GM12878 (cell line): ENCODE data around the gene APBA1. TPM values are rescaled to one million over a fixed set of nuclear protein-coding genes. Genes with fewer than 3 reads are reported as not detected.
"Not testable (repeated sequence)": the region's sequence is repeated elsewhere in the genome, so short reads cannot be mapped to it uniquely, and the experiment has no call there.

Experiments
- ATAC-seq: fragments of 200-7000 bp; cut with Tn5 transposase; 3 replicates; pipeline ENCODE4 v1.9.1; 2020; ENCODE audit warnings: mild to moderate bottlenecking, moderate library complexity
- BruUV-seq: library from RNA; stranded (reverse); fragments of 400-500 nt; replicated peaks from 2 replicates; lab custom pipeline; 2021; lab: Mats Ljungman, UMichigan
- CTCF ChIA-PET: fragments of 300-600 bp; sonication (Branson Sonifier 250); formaldehyde crosslinking; extraction: SDS; loops from one replicate; lab custom pipeline; 2021; ENCODE audit warnings: inconsistent platforms; lab: Yijun Ruan, JAX
- POLR2A ChIA-PET: fragments of 350-600 bp; formaldehyde crosslinking; extraction: SDS; loops from one replicate; lab custom pipeline; 2021; ENCODE audit warnings: inconsistent platforms; lab: Charles Lee
- RAD21 ChIA-PET: fragments of 300-600 bp; sonication (Branson Sonifier 250); formaldehyde crosslinking; loops from one replicate; lab custom pipeline; 2023; ENCODE audit warnings: antibody characterized with exemption; ENCODE audit not compliant: unreplicated experiment; lab: Charles Lee
- SMC1A ChIA-PET: fragments of 300-600 bp; sonication (Branson Sonifier 250); formaldehyde crosslinking; loops from one replicate; lab custom pipeline; 2023; ENCODE audit not compliant: unreplicated experiment, uncharacterized antibody; lab: Charles Lee
- DNase-seq: peaks from one replicate; pipeline ENCODE4 v3.0.0-alpha.2; 2011; ENCODE audit warnings: low read depth, low spot score
- FAIRE-seq: peaks from 3 replicates; lab custom pipeline; 2011; peaks lifted over from hg19 to GRCh38; lab: Jason Lieb, UNC
- H2AFZ ChIP-seq: 2 replicates; pipeline ENCODE4 v1.6.0; 2011; ENCODE audit warnings: low read depth, low read length, control low read depth; ENCODE audit not compliant: control insufficient read depth
- H3K27ac ChIP-seq: 2 replicates; pipeline ENCODE4 v1.5.1; 2011; ENCODE audit warnings: control low read depth; ENCODE audit not compliant: control insufficient read depth, insufficient read depth
- H3K27me3 ChIP-seq, 2 experiments: replicated peaks in 1 of 2; 2 replicates each; pipeline versions ENCODE4 v1.6.0 to v1.6.1; 2011; ENCODE audit warnings: low read length in 1 of 2; ENCODE audit not compliant: control insufficient read depth in 2 of 2, insufficient read depth in 2 of 2
- H3K36me3 ChIP-seq, 2 experiments: 2 replicates each; pipeline ENCODE4 v1.5.1; 2011; ENCODE audit warnings: low read length in 1 of 2; ENCODE audit not compliant: control insufficient read depth in 2 of 2, insufficient read depth in 2 of 2
- H3K4me1 ChIP-seq: 2 replicates; pipeline ENCODE4 v1.6.1; 2011; ENCODE audit warnings: mild to moderate bottlenecking, low read length, moderate library complexity, mixed read lengths; ENCODE audit not compliant: control insufficient read depth, insufficient read depth
- H3K4me2 ChIP-seq: 2 replicates; pipeline ENCODE4 v1.6.0; 2011; ENCODE audit warnings: control low read depth; ENCODE audit not compliant: control insufficient read depth, insufficient read depth
- H3K4me3 ChIP-seq: fragments of 200-600 bp; sonication (generic); 2 replicates; pipeline ENCODE4 v1.5.1; 2016
- H3K79me2 ChIP-seq: 2 replicates; pipeline ENCODE4 v1.6.0; 2011; ENCODE audit warnings: low read length; ENCODE audit not compliant: control insufficient read depth, insufficient read depth
- H3K9ac ChIP-seq: 2 replicates; pipeline ENCODE4 v1.8.0; 2011; ENCODE audit warnings: low read length, control low read depth, mixed read lengths; ENCODE audit not compliant: control insufficient read depth, insufficient read depth
- H3K9me3 ChIP-seq: replicated peaks from 3 replicates; pipeline ENCODE4 v1.5.1; 2011; ENCODE audit warnings: mild to moderate bottlenecking, low read length; ENCODE audit not compliant: control insufficient read depth, insufficient read depth
- H4K20me1 ChIP-seq: 2 replicates; pipeline ENCODE4 v1.6.0; 2011; ENCODE audit not compliant: control insufficient read depth, insufficient read depth
- ZBTB4 ChIP-seq: fragments of 450-650 bp; formaldehyde crosslinking; IDR thresholded peaks from 2 replicates; pipeline ENCODE4 v1.4.0; 2022; ENCODE audit warnings: mild to moderate bottlenecking, moderate library complexity
- ZNF24 ChIP-seq: fragments of 450-650 bp; IDR thresholded peaks from 2 replicates; pipeline ENCODE4 v1.6.1; 2017; ENCODE audit warnings: antibody characterized with exemption, mild to moderate bottlenecking
- WGBS: methylation state at CpG from one replicate; pipeline ENCODE4 v1.1.6; 2016; ENCODE audit warnings: low lambda C conversion rate; ENCODE audit not compliant: insufficient replicate concordance, insufficient coverage; ENCODE audit errors: missing lambda C conversion rate; 5-methylcytosine and 5-hydroxymethylcytosine counted together
- in situ Hi-C: fragments of 300-500 bp; cut with MboI; formaldehyde crosslinking; loops from 9 replicates; pipeline ENCODE4 v1.14.3; 2018; ENCODE audit warnings: mixed read lengths
- intact Hi-C: fragments of 100-400 bp; cut with micrococcal nuclease; formaldehyde crosslinking; loops from one replicate; pipeline ENCODE4 v1.14.2; 2022; ENCODE audit not compliant: unreplicated experiment
- polyA plus RNA-seq, 11 experiments: library from polyadenylated mRNA; depleted of rRNA in 4 of 11; unstranded in 6 of 11; stranded (reverse) in 5 of 11; fragments of >200 nt; fragmentation: Nextera tagmentation in 4 of 11; fragmentation: Illumina TruSeq in 1 of 11; extraction: Ambion mirVana in 4 of 11; extraction: Trizol in 1 of 11; gene quantifications; 1 replicate in 1 of 11; 2 replicates in 10 of 11; pipeline versions ENCODE4 v1.2.1 to v1.2.3, GENCODE V29; 2011 to 2016; ENCODE audit warnings: inconsistent platforms in 2 of 11, missing spikeins in 2 of 11, low read depth in 1 of 11
- total RNA-seq, 4 experiments: library from RNA; depleted of rRNA in 3 of 4; stranded (reverse); fragments of >200 nt in 3 of 4; fragmentation: Illumina TruSeq in 1 of 4; extraction: Trizol in 1 of 4; gene quantifications; 2 replicates each; pipeline versions ENCODE4 v1.2.1 to v1.2.3, GENCODE V29; 2013 to 2021

Gene APBA1
- total and polyA plus RNA-seq, 10 of the 15 experiments (the other 5 are each of a cell fraction or from before 2014, with no cell fraction given), result 0.01 to 1.3 (median 0.05) TPM; not detected in 7

- TF ChIP-seq ZBTB4, result no peak
- no peak for TF ChIP-seq ZNF24
- TF ChIP-seq, all 136 proteins: peak for 0
Measured at GRCh38 chr9:69442486-69442885, 229.7 kb downstream of the APBA1 start (continued).

GRCh38 chr9:69440254-69440955 lies 231.8 kb downstream of the APBA1 start:
- H3K9ac ChIP-seq, H3K4me1 ChIP-seq, H3K27me3 ChIP-seq, SMC1A ChIA-PET, DNase-seq, BruUV-seq, H3K4me3 ChIP-seq, H3K79me2 ChIP-seq, RAD21 ChIA-PET, H3K9me3 ChIP-seq, H3K36me3 ChIP-seq, H3K4me2 ChIP-seq, CTCF ChIA-PET, H3K27ac ChIP-seq, ATAC-seq, H4K20me1 ChIP-seq, intact Hi-C loops, FAIRE-seq, in situ Hi-C loops, H2AFZ ChIP-seq: not testable (repeated sequence)
- POLR2A ChIA-PET, result interaction anchor here (0.6 kb wide), 1 partner anchor 59 kb away, joined by 3 read pairs; no protein-coding TSS in a partner anchor
- WGBS, result 26% methylated on average over 15 of the region's 15 CpGs

GRCh38 chr9:69439654-69440053 lies 232.5 kb downstream of the APBA1 start:
- H3K27me3 ChIP-seq, in situ Hi-C loops, DNase-seq, H3K36me3 ChIP-seq, POLR2A ChIA-PET, FAIRE-seq, H3K27ac ChIP-seq, H3K4me2 ChIP-seq, H3K4me1 ChIP-seq, H3K4me3 ChIP-seq, BruUV-seq, CTCF ChIA-PET, intact Hi-C loops, RAD21 ChIA-PET, ATAC-seq, SMC1A ChIA-PET, H3K9ac ChIP-seq, H2AFZ ChIP-seq, H3K9me3 ChIP-seq, H4K20me1 ChIP-seq, H3K79me2 ChIP-seq: not testable (repeated sequence)
- 0% methylated on average over 4 of the region's 4 CpGs for WGBS
